K562 treated with DMSO at 1 percent for 12 hours (cell line): ENCODE measurements around the gene AKT1S1. TPM values are rescaled to one million over a fixed set of nuclear protein-coding genes. Genes with fewer than 3 reads are reported as not detected.

ENCODE experiments used
- total RNA-seq: library from RNA; unstranded; fragments of 300-600 nt; gene quantifications from 2 replicates; pipeline ENCODE4 v1.2.3, GENCODE V29; 2022; ENCODE audit not compliant: insufficient read depth

The AKT1S1 gene
- 40.6 and 45.6 TPM in 2 replicates for total RNA-seq

DNA sequence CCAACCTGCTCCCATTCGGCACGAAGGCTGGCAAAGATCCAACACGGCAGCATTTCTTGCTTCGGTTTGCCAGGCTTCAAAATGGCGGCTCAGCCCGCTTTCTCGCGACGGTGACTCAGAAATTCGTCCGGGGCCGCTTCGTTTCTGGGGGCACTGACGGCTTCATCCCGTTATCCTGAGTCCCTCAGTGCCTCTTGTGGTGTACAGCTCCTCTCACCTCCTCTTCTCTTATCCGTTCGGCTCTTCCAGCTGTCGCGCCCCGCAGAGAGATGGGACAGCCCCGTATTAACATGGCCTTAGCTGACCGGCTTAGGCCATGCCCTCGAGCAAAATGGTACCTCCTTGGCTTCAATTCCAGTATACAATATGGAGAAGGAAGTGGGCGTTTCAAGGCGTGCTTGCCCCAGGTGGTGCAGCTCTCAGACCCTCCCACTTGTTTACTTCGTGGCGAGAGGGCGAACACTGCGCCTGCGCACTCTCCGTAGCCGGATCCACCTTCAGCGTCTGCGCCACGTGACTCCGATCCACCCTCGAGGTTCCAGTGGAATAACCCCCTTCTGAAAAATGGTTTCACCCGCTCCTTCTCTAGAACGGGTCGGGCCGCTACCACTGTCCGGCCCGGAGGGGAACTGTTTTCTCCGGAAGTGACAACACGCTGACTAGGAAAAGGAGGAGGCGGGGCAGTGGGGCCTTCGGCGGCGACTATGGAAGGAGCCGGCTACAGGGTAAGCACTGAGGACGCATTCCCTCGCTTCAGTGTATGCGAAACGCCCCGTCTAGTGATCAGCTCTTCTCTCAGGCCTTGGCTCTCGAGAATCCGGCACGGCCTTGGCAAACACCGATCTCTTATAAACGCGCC is at the start of gene AKT1S1, which contains the start of gene TBC1D17:
TSS of gene AKT1S1 (minus strand) at position 336 of the 859 bp plus-strand sequence. CDS start 4,060 bp downstream, outside the sequence.
TSS of gene TBC1D17 (plus strand) at position 683 of the 859 bp plus-strand sequence. CDS start at position 705, 22 bp downstream.

GRCh38 chr19:49896863-49897621 is 19.9 kb upstream of the AKT1S1 start, which contains the start of gene IL4I1:
IL4I1 (minus strand) TSS chr19:49896887; CDS start chr19:49896160, 727 bp downstream.

DNA sequence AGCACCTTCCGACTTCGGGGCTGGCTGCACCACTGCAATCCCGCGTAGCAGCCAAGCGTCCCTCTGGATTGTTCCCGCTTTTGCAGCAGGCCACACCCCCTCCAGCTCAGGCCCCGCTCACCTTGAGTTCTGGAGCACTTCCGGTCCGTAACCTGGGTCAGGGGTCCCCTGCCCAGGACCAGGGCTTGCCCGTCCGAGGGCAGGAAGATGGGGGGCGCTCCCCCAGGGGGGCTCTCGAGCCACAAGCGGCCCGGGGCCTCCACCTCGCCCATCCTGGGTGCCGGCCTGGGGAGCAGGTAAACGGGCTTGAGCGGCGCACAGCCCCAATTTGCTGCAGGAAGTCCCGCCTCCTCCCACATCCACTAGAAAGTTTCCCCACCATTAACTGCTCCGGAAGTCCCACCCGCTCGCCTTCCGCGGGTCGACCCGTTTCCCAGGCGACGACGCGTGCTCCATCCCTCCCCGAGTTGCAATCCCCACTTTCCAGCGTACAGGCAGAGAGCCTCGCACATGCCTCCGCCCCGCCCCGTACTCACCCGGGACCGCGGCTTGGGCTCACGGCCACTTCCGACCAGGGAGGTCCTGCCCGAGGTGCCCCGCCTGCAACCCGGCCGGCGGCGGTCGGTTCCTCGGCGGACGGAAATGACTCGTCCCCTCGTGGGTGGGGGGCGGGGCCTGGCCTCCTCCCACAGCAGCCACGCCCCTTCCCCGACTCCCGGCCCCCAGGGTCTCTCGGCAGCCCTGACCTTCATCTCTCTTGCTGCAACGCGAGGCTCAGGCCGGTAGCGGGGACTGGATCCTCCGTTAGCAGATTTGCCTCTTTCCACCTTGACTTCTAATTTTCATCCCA is 10.0 kb downstream of the AKT1S1 start, which contains the start of gene PNKP:
TSS of gene PNKP (minus strand) at position 644 of the 850 bp plus-strand sequence. CDS start at position 272, 372 bp downstream.

DNA sequence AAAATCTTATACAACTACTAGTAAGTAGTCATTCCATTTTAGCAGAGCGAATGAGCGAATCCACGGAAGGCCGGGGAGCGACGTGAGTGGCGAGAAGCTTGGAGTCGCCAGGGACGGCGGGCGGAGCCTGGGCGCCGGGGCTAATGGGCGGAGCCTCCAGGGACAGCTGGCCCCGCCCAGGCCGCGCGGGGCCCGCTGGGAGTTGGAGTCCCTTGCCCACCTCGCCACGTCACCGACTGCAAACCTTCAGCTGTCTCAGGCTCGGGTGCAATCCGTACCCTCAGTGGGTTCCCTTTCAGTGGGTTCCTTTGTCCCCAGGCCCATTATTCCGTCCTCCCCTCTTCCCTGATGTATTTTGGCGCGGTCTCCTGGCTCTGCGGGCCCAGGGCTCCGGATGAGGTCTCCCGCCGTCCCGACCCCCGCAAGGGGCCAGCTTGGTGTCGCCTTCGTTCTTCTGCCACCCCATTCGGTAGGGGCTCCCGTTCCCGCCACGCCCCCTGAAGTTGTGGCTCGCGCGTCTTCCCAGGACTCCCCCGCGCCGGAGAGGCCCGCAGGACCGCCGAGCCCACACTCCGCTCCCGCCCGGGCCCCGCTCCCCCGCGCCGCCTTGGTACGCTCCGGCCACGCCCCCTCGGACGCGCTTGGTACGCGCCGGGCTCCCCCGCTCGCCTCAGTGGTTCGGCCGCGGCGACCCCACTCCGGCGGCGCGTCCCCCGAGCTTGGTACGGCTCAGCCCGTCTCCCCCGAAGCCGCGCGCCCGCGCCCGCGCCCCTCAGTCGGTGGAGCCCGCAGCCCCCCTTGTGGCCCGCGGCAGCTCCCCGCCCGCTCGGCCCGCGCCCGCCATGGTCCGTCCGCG is 26.4 kb downstream of the AKT1S1 start, which contains the start of gene PTOV1:
TSS of gene PTOV1 (plus strand) at position 673 of the 856 bp plus-strand sequence.

Other genes with a start within 250 kb of the AKT1S1 start
- gene RRAS, start 237.2 kb downstream of the AKT1S1 start, total RNA-seq: 16.3 and 25.9 TPM in 2 replicates
- 32.2 and 61.8 TPM in 2 replicates for gene SCAF1, start 235.1 kb downstream of the AKT1S1 start, total RNA-seq
- gene IRF3, start 211.5 kb downstream of the AKT1S1 start, total RNA-seq: 98.2 and 108 TPM in 2 replicates
- 247 and 311 TPM in 2 replicates for gene BCL2L12, start 211.4 kb downstream of the AKT1S1 start, total RNA-seq
- gene PRMT1, start 200.1 kb downstream of the AKT1S1 start, total RNA-seq: 124 and 147 TPM in 2 replicates
- gene ADM5, start 187.8 kb downstream of the AKT1S1 start, total RNA-seq: 6.6 and 8.8 TPM in 2 replicates
- 2.0 and 8.0 TPM in 2 replicates for gene CPT1C, start 186.2 kb downstream of the AKT1S1 start, total RNA-seq
- gene TSKS, start 114.0 kb downstream of the AKT1S1 start, total RNA-seq: 4.4 and 5.8 TPM in 2 replicates
- 105 and 144 TPM in 2 replicates for gene AP2A1, start 110.4 kb downstream of the AKT1S1 start, total RNA-seq
- gene FUZ, start 64.1 kb downstream of the AKT1S1 start, total RNA-seq: 5.0 and 6.1 TPM in 2 replicates
- 59.3 and 76.8 TPM in 2 replicates for gene MED25, start 59.1 kb downstream of the AKT1S1 start, total RNA-seq
- gene PTOV1, start 26.2 kb downstream of the AKT1S1 start, total RNA-seq: 166 and 170 TPM in 2 replicates
- gene PNKP, start 9.8 kb downstream of the AKT1S1 start, total RNA-seq: 31.8 and 53.0 TPM in 2 replicates
- gene TBC1D17, start 347 bp upstream of the AKT1S1 start, total RNA-seq: 14.7 and 16.8 TPM in 2 replicates
- 0.59 and 1.1 TPM in 2 replicates for gene IL4I1, start 19.5 kb upstream of the AKT1S1 start, total RNA-seq
- 601 and 861 TPM in 2 replicates for gene ATF5, start 51.9 kb upstream of the AKT1S1 start, total RNA-seq
- 35.8 and 68.1 TPM in 2 replicates for gene NUP62, start 52.1 kb upstream of the AKT1S1 start, total RNA-seq
- not detected in 2 replicates for gene SIGLEC11, start 83.8 kb upstream of the AKT1S1 start, total RNA-seq
- gene VRK3, start 148.0 kb upstream of the AKT1S1 start, total RNA-seq: 61.7 and 88.6 TPM in 2 replicates
- gene ZNF473, start 148.7 kb upstream of the AKT1S1 start, total RNA-seq: 4.1 and 9.6 TPM in 2 replicates